ENCODE results near the gene FBXW7. TPM values are rescaled to one million over a fixed set of nuclear protein-coding genes. Genes with fewer than 3 reads are reported as not detected.

FBXW7 gene
- total and polyA plus RNA-seq, 2 donors (not counting 1 experiment from before 2014, with no cell fraction given): 23.0 to 125 TPM

GRCh38 chr4:152512483-152512882 is 23.4 kb downstream of the FBXW7 start:
- no peak overlapping the region for H3K27ac Mint-ChIP-seq
- Histone ChIP-seq H3K36me3 (replicated peaks in 1 of 2; ENCODE audit: control extremely low read depth in 1 of 2, control insufficient read depth in 1 of 2, extremely low read depth in 1 of 2, insufficient read depth in 2 of 2, low read length in 1 of 2) (peaks cover 0 to 1% of the 10 kb centered on the region in 2 experiments), H3K9me3 (ENCODE audit: control extremely low read depth in 1 of 3, control insufficient read depth in 2 of 3, insufficient read depth in 1 of 3, low read length in 2 of 3) (no peaks in the 10 kb centered on the region), H3K9ac (ENCODE audit: low read length) (no peak overlapping the region), H3K4me2 (replicated peaks; ENCODE audit: low read depth, low read length, poor library complexity, severe bottlenecking) (no peak overlapping the region), H3K79me2 (ENCODE audit: control insufficient read depth, insufficient read depth, low read length) (peaks cover 64% of the 10 kb centered on the region), H3K27me3 (replicated peaks in 1 of 4; ENCODE audit: control extremely low read depth in 1 of 4, control insufficient read depth in 3 of 4, insufficient read depth in 4 of 4, low read length in 3 of 4) (no peaks in the 10 kb centered on the region), H4K20me1 (ENCODE audit: control insufficient read depth, insufficient read depth, low read length, poor library complexity, severe bottlenecking) (peaks cover 16% of the 10 kb centered on the region), H3K27ac (ENCODE audit: low read length in 2 of 2) (no peak overlapping the region), H2AFZ (ENCODE audit: insufficient read depth, low read depth, low read length, poor library complexity, severe bottlenecking) (no peak overlapping the region), H3K4me1 (ENCODE audit: control insufficient read depth in 2 of 2, insufficient read depth in 2 of 2, low read length in 2 of 2) (peaks cover 11 to 15% of the 10 kb centered on the region in 2 donors), H3K4me3 (ENCODE audit: control extremely low read depth in 1 of 5, extremely low read depth in 1 of 5, insufficient read depth in 1 of 5, low read depth in 2 of 5, low read length in 4 of 5) (no peak overlapping the region)
- ChIA-PET CTCF (no interaction called here), POLR2A (no interaction called here)
- DNase-seq: no peak
- 100% methylated on average over 1 of the region's 5 CpGs for WGBS (ENCODE audit: insufficient coverage)
- no peak overlapping the region for H3K4me3 Mint-ChIP-seq
- no peak for TF ChIP-seq EZH2 (IDR thresholded peaks at IDR 0.05; ENCODE audit: borderline replicate concordance, insufficient read depth, low read depth, low read length, poor library complexity, severe bottlenecking)
- TF ChIP-seq CTCF (IDR thresholded peaks at IDR 0.05): no peak
- ATAC-seq (ENCODE audit: low read depth): no peak
- H3K27me3 Mint-ChIP-seq: no peaks in the 10 kb centered on the region
- no peaks in the 10 kb centered on the region for H3K9me3 Mint-ChIP-seq (ENCODE audit: insufficient read depth)
- peaks cover 49% of the 10 kb centered on the region for H3K4me1 Mint-ChIP-seq
- intact Hi-C loops (cut with micrococcal nuclease): no loop called here

GRCh38 chr4:152510349-152511147 is 25.3 kb downstream of the FBXW7 start:
- peaks cover 4% of the 10 kb centered on the region for H4K20me1 ChIP-seq (ENCODE audit: control insufficient read depth, insufficient read depth, low read length, poor library complexity, severe bottlenecking)
- H3K4me1 Mint-ChIP-seq: peaks cover 44% of the 10 kb centered on the region
- TF ChIP-seq EZH2 (IDR thresholded peaks at IDR 0.05; ENCODE audit: borderline replicate concordance, insufficient read depth, low read depth, low read length, poor library complexity, severe bottlenecking): no peak
- TF ChIP-seq CTCF (IDR thresholded peaks at IDR 0.05): no peak
- H3K4me3 ChIP-seq (ENCODE audit: control extremely low read depth in 1 of 5, extremely low read depth in 1 of 5, insufficient read depth in 1 of 5, low read depth in 2 of 5, low read length in 4 of 5): peak overlapping the region in 2 of 5 experiments; percentile 8 to 42
- peaks cover 65% of the 10 kb centered on the region for H3K79me2 ChIP-seq (ENCODE audit: control insufficient read depth, insufficient read depth, low read length)
- peak overlapping the region; percentile 65 for H3K4me3 Mint-ChIP-seq
- no peak overlapping the region for H2AFZ ChIP-seq (ENCODE audit: insufficient read depth, low read depth, low read length, poor library complexity, severe bottlenecking)
- H3K27ac ChIP-seq (ENCODE audit: low read length in 2 of 2): peak overlapping the region in 1 of 2 donors; percentile 15
- 20% methylated on average over 1 of the region's 7 CpGs for WGBS (ENCODE audit: insufficient coverage)
- no peaks in the 10 kb centered on the region for H3K9me3 ChIP-seq (ENCODE audit: control extremely low read depth in 1 of 3, control insufficient read depth in 2 of 3, insufficient read depth in 1 of 3, low read length in 2 of 3)
- H3K4me1 ChIP-seq (ENCODE audit: control insufficient read depth in 2 of 2, insufficient read depth in 2 of 2, low read length in 2 of 2): peaks cover 11 to 15% of the 10 kb centered on the region in 2 donors
- H3K9ac ChIP-seq (ENCODE audit: low read length): peak overlapping the region; percentile 25
- ATAC-seq (ENCODE audit: low read depth): peak; percentile 24
- H3K36me3 ChIP-seq (replicated peaks in 1 of 2; ENCODE audit: control extremely low read depth in 1 of 2, control insufficient read depth in 1 of 2, extremely low read depth in 1 of 2, insufficient read depth in 2 of 2, low read length in 1 of 2): peaks cover 0 to 2% of the 10 kb centered on the region in 2 experiments
- H3K27me3 ChIP-seq (replicated peaks in 1 of 4; ENCODE audit: control extremely low read depth in 1 of 4, control insufficient read depth in 3 of 4, insufficient read depth in 4 of 4, low read length in 3 of 4): no peaks in the 10 kb centered on the region
- H3K4me2 ChIP-seq (replicated peaks; ENCODE audit: low read depth, low read length, poor library complexity, severe bottlenecking): peak overlapping the region; percentile 51
- no peak for DNase-seq
- no peaks in the 10 kb centered on the region for H3K9me3 Mint-ChIP-seq (ENCODE audit: insufficient read depth)
- H3K27me3 Mint-ChIP-seq: no peaks in the 10 kb centered on the region
- ChIA-PET CTCF (interaction anchor here (1.0 kb wide), 1 partner anchor 10 kb away, joined by 4 read pairs; no protein-coding TSS in a partner anchor), POLR2A (interaction anchor here (0.7 kb wide), 1 partner anchor 76 kb away, joined by 8 read pairs; no protein-coding TSS in a partner anchor)
- H3K27ac Mint-ChIP-seq: no peak overlapping the region
- intact Hi-C loops (cut with micrococcal nuclease): no loop called here
